ELR (cell line): ENCODE data around the gene OSBPL2.
A peak's percentile ranks its signal among the peaks of the same experiment; 100 is the strongest.

Experiments used
- DNase-seq: peaks from one replicate; pipeline ENCODE4 v3.0.0-alpha.2; 2015; ENCODE audit warnings: low read depth

Gene OSBPL2

DNA sequence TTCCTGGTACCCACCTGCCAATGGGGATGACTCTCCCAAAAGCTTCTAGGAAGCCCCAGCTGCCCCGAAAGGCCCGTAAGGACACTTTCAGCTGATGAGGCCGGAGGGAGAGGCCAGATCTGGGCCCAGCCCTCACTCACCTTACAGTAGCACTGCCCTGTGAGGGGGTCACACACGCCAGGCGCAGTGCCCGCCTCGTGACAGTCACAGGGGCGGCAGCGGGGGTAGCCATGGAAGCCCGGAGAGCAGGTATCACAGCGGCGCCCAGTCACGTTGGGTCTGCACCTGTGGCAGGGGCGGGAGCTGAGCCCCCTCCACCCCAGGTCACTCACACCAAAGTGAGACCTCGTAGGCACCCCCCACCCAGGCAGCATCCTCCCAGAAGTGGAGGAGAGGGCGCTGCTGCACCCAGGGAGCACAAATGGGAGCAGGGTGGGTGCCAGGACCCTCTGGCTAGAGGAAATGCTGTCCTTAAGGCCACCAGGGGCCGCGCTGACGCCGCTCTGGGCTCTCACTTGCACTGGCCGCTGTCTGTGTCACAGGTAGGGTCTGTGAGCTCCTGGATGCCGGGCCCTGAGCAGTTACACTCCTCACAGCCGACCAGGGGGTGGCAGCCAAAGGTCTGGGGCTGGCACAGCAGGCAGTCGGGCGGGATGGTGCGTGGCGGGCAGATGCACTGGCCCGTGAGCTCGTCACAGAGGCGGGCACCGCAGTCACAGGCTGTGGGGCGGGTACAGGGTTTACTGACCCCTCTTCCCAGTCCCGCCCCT, 89.6 kb downstream of the OSBPL2 start:
- no peak for DNase-seq

DNA sequence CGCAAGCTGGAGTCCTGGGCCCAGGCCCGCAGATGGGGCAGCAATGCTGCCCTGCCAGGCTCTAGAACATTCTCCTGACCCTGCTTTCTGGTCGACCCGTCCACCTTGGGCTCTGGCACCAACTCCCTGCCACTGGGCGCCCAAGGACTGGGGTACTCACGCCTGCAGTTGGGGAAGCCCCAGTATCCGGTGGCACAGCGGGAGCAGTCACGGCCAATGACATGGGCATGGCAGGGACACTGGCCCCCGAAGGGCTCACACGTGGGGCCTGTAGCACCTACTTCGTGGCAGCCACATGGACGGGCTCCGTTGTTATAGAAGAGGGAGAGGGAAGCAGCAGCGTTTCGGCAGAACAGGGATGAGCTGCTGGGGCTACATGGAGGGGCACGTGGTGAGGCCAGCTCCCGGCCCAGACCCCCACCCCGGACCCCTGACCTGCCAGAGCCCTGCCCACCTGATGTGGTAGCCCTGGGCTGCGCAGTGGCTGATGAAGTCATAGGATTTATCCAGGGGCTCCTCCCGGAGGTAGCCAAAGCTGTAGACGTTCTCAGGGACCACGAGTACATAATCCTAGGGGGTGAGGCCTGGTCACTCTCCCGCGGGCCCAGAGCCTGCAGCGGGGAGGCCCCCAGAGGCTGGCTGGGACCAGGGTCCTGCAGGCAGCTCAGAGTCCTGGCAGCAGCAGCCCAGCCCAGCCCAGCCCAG, 90.5 kb downstream of the OSBPL2 start:
- no peak for DNase-seq

DNA sequence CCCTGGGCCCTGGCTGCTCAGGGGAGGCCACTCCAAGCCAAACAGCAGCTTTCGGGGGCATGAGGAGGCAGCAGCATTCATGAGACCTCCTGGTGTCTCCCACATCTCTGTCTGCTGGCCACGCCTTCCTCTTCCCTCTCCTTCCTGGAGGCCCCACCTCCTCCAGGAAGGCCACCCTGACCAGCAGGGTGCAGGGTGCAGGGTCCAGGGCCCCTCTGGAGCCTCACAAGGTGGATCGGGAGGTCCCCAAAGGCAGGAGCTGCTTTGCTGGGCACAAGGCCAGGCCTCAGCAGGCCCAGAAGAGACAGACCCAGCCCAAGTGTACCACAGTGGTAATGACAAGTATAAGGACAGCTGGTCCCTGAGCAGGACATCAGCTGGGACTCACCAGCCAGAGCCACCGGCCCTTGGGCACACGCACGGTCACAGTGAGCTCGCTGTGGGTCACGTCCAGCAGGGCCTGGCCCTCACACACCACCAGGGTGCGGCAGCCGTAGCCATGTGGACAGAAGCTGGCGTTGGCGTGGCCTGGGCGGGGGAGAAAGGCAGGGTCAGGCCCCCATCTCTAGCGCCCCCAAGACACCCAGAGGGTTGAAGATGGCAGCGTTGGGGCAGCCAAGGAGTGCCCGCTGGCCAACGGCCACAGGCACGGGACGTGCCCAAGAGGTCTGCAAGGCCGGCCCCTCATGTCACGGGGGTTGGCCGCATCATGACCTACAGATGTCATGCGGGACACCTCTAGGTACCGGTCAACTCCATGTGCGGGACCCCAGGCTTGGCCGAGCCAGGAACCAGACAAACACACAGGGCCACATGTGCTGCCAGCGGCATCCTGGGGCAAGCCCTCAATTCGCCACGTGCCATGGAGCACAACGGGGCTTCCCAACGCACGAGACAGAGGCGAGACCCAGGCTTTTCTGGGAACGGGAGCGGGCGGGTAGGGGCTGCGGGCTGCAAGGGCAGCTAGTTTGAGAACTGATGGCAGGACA, 91.4 kb downstream of the OSBPL2 start:
- DNase-seq, result no peak

DNA sequence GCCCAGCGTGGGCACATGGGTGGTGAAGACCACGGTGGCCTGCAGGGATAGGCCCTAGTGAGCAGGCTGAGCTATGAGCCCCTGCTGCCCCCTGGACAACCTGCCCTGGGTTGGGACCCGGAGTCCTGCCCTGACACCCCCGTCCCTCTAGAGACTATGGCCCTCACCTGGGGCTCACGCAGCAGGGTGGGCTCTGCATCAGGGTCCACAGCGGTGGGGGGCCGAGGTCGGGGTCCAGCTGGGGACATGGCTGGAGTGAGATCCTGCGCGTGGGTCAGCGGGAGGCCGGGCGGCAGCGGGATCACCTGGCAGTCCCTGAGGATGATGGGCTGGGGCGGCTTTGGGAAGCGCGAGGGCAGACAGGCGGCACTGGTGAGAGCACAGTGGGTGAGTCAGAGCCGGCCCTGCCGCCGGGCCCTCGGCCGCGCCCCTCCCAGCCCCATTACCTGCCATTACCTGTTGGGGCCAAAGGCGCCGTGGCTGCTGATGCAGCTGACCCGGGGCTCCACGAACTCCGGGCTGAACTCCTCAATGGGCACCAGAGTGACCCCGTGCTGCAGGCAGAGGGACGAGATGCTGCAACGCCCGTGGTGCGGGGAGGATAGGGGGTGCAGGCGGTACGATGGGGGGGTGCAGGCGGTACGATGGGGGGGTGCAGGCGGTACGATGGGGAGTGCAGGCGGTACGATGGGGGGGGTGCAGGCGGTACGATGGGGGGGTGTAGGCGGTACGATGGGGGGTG, 92.4 kb downstream of the OSBPL2 start:
- no peak for DNase-seq

DNA sequence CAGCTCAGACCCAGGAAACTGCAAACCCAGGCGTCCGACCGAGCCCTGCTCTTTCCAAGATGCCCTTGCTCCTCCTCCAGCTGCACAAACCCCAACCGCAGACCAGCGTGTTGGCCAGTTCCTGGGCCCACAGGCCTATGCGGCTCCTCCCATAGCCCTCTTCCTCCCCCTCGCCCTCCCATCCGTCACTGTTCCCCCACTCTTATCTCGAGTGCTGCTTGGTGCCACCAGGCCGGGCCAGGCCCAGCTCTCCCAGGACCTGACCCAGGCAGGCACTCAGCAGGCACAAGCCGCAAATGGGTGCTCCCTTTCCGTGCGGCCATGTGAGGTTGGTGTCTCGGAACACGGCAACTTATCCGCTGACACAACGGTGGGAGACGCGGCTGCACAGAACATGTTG, 93.0 kb downstream of the OSBPL2 start:
- DNase-seq, result no peak

DNA sequence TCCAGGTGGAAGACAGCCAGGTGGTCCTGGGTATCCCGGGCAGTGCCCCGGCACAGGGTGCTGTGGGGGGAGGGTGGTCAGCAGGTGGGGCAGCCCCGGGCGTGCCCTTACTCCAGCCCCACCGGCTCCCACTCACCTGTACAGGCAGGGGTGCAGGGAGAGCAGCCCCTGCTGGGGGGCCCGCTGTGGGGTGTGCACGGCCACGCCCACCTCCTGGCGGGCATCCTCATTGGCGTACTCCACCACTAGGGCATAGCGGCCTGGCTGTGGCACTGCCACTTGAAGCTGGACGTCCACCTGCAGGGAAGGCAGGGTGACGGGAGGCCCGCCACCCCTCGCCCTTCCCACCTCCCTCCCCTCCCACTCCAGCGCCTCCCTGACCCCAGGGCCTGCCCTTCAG, 94.1 kb downstream of the OSBPL2 start:
- no peak for DNase-seq

DNA sequence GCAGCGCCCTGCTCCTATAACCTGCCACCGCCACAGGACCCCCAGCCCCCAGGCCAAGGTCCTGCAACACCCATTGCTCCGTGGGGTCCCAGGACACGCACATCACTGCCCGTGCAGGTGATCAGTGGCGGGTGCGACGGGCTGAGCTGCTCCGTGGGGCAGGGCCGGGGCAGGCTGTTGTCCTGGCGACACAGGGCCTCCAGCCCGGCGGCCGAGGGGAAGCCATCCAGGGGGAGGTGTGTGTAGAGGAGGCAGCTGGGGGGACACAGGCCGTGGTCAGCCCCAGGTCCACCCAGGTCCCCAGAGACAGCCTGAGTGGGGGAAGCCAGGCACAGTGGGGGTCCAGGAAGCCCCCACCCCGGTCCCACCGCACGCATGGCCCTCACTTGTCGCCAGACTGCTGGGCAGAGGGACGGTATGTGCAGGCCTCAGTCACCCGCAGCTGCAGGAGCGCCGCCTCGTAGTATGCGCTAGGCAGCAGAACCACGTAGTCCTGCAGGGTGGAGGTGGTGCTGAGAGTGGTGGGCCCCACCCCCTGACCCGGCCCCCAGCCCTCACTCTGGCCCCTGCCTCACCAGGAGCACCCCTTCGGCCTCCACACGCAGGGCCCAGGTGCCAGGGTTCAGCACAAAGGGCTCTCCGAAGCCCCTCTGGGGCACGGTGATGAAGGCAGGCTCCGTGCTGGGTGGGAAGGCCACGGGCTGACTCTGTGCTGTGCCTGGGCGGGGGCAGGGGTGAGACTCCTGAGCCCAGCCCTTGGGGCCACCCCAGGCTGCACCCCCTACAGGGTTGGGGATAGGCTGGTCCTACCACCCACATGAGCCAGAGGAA, 94.9 kb downstream of the OSBPL2 start:
- DNase-seq, result no peak

DNA sequence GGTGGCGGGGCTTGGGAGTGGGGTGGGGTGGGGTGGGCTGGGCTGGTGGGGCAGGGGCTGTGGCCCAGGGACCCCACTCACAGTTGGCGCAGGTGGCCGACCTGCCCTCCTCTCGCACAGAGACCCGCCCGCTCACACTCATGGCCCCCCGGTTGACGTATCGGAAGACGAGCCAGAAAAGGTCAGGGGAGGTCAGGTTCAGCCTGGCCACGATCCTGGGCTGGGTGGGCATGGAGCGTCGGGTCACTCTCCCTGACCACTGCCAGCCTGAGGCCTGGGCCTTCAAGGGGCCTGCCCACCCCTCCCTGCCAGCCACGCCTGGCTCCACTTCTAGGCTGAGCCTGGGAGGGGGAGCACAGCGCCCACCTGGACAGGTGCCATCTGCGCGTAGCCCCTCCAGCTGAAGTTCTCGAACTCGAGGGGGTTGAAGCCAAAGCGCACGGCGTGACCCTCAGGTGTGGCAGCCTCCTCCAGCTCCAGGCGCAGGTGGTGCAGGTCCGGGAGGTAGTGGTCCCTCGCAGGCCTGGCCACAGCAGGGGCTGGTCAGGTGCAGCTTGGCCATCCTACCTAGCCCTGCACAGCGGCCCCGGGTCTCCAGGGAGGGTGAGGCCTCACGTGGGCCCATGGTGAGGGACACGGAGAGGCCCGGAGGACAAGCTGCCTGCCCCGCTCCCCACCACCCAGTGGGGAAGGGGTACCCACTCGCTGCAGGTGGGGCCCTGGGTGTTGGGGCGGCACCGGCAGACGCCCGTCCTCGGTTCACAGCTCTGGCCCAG, 95.7 kb downstream of the OSBPL2 start:
- no peak for DNase-seq

DNA sequence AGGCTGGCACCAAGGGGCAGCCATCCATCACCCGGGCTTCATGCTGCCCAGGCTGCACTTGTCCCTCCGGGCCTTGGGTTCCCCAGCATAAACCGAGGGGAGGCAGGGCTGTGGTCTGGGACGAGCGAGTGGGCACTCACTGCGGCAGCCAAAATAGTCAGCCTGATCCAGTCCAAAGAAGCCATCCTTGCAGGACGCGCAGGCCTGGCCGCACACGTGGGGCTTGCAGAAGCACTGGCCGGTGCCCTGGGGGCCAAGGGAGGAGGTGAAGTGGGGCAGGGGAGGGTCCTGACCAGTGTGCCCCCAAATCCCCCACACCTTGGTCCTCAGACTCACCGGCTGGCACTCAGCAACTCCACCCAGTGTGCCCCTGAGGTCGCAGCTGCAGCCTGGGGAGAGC, 96.6 kb downstream of the OSBPL2 start:
- no peak for DNase-seq

DNA sequence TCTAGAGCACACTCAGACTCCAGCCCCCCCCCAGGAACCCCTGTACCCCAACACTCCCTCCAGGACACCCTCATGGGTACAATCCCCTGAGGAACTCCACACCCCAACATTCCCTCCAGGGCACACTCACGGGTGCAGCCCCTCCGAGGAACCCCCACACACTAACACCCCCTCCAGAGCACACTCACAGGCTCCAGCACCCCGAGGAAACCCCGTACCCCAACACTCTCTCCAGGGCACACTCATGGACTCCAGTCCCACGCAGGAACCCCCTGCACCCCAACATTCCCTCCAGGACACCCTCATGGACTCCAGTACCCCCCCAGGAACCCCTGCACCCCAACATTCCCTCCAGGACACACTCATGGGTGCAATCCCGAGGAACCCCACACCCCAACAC, 97.2 kb downstream of the OSBPL2 start:
- no peak for DNase-seq

DNA sequence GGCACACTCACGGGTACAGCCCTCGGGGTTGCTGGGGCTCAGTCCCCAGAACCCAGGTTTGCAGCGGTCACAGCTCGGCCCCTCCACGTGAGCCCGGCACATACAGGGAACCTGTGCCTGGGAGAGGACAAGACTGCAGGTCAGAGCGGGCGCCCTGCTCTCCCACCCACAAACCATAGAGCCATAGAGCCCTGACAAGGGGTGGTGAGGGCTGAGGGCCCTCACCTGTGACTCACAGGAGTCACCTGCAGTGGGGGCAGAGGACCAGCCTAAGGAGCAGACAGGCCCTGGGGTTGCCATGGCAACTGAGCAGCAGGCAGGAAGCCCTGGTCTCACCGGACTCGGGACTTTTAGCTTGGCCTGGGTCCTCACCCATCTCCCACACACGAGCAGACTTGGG, 98.0 kb downstream of the OSBPL2 start:
- DNase-seq, result no peak

DNA sequence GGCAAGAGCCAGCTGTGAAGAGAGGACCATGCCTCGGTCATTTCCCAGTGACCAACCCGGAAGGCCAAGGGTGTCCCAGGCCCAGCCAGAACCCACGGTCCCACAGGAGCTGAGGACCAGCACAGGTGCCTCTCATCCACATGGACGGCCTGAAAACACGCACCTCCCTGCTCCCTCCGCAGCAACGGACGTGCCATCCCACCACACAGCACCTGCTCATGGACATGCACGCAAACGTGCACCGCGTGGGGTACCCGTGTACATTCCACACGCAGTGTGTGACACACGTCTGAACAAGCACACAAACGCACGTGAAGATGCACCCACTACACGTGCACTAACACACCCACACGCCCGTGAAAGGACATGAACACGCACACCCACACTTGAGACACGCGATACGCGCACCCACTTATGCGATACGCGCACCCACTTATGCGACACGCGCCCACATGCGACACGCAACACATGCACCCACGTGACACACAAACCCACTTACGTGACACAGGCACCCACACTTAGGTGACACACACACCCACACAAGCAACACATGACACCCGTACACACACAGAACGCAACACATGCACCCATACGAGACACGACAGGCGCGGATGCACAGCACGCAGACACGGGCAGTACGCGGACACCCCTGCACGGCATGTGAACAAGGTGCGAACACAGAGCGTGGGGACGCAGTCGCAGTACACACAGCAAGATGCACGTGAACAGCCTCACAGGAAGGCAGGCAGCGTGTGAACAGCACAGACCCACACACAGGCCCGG, 98.6 kb downstream of the OSBPL2 start:
- no peak for DNase-seq

DNA sequence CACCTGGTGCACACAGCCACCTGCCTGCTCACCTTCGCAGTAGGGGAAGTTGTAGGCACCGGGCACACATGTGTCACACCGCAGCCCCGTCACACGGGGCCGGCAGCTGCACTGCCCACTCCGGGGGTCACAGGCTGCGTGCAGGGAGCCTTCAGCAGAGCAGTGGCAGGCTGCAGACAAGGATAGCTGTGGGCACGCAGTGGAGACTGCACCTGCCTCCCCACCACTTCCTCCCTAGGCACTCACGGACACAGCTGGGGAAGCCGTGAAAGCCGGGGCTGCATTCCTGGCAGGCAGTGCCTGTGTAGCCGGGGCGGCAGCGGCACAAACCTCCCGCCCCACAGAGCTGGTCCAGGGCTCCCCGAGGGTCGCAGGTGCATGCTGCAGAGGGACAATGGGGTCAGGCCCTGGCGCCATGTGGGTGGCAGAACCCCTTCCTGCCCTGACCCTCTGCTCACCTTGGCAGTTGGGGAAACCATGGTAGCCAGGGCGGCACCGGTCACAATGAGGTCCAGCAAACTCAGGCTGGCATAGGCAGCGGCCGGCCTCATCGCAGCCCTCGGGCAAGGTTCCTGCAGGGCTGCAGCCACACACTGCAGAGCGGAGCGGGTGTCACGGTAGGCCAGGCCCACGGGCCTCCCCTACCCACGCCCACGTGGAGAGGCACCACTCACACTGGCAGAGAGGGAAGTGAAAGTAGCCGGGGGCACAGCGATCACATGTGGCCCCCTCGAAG, 99.4 kb downstream of the OSBPL2 start:
- no peak for DNase-seq

DNA sequence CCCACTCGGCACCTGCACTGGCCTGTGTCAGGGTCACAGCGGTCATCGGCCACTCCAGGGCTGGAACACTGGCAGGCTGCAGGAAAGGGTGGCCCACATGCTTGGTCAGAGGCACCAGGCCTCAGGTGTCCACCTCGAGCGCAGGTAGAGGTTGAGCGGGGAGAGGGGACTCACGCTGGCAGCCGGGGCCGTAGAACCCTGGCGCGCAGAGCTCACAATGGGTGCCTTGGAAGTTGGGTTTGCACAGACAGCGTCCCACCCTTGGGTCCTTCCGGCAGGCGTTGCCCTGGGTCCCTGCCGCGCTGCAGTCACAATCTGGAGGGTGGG, 99.9 kb downstream of the OSBPL2 start:
- no peak for DNase-seq

DNA sequence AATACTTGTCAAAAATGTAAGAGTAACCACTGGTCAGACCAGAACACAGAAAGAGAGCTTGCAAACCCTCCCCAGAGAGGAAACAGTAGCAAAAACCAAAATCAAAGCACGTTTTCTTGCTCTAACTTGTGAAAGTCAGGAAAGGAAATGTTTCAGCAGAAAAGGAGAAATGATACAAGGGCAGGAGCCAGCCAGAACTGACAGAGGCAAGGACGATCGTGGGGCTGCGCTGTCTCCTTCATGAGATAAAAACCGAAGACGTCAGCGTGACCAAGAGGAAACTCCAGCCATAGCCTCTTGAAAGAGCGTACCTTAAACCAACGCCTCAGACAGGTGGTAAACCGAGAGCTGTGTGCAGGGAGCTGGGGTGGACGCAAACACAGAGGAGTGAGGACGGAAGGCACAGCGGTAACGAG, 101.3 kb downstream of the OSBPL2 start:
- DNase-seq, result no peak

DNA sequence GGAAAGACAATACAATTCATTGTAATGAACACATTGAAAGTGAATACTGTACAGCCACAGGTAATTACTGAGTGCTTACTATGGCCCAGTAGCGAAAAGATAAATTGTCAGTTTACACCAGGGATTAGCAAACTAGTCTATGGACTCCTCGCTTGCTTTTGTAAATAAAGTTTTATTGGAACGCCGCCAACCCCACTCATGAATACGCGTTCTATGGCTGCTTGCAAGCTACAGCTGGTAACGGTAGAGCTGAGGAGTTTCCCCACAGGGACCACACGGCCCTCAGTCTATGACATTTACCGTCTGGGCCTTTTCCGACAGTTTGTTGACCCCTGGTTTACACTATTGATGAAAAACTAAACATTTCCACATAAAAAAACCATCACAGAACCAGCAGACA, 104.6 kb downstream of the OSBPL2 start:
- no peak for DNase-seq

DNA sequence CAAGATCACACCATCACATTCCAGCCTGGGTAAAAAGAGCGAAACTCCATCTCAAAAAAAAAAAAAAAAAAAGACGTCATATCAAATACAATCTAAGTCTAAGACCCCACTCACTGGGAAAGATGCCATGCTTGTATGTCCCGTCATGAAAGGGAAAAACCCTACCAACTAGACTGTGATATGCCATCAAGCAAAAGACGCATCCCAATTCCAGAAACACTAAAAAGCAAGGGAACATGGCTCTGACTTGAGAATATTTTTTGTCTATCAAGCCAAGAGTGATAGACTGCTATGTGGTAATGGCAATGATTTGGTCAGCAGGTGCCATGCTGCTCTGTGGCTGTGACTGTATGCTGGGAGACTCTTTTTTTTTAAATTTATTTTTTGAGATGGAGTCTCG, 105.8 kb downstream of the OSBPL2 start:
- DNase-seq, result no peak

DNA sequence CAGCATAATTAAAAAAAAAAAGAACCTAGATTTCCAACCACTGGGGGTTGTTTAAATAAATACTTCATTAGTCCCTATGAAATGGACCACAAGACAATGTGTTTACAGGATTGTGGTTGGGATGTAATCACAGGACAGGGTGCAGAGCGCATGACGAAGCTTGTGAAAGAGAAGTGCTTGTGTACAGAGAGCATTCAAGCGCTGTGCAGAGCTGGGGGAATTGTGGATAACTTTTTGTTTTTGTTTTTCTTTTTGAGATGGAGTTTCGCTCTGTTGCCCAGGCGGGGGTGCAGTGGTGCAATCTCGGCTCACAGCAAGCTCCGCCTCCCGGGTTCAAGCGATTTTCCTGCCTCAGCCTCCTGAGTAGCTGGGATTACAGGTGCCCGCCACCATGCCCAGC, 106.5 kb downstream of the OSBPL2 start:
- peak; percentile 65 for DNase-seq
